ENCODE measurements around the gene EDEM2. TPM values are rescaled to one million over a fixed set of nuclear protein-coding genes. Genes with fewer than 3 reads are reported as not detected.

Gene EDEM2
- total RNA-seq, 1 experiment from 2014 or later = 22.8 TPM

DNA sequence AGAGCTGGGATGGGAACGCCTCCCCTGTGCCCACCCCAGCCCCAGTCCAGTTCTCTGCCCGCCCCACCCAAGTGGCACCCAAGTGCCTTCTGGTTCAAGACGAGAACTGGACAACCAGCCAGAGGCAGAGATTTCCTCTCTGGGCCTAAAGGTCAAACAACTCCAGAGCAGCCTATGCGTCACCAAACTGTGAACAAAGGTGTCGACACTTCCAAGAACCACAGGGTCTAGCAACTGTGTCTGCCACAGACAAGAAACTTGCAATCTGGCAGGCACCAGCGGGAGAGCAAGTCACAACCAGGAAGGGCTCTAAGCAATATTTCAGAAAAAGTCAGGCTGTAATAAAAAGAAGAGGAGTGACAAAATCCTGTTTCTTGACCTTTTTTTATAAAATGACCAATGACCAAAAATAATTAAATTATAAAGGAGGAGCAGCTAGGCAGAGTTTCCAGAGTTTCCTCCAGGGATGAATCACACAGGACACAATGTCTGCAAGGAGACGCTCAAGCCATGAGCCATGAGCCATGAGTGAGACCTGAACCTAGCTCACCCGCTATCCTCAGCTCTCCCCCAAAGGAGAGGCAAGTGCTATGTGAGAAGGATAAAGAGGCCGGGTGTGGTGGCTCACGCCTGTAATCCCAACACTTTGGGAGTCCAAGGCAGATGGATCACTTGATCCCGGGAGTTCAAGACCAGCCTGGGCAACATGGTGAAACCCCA lies 11.1 kb downstream of the EDEM2 start:
- BruUV-seq (replicated peaks) = no TSS peak
- Histone ChIP-seq H3K27ac (ENCODE audit: low read depth, low read length) (no peak overlapping the region), H3K9ac (ENCODE audit: low read length) (no peak overlapping the region), H3K4me3 (replicated peaks in 1 of 2; ENCODE audit: low read depth in 1 of 2, low read length in 2 of 2) (no peak overlapping the region), H3K36me3 (ENCODE audit: control insufficient read depth in 1 of 2, insufficient read depth in 2 of 2, low read length in 2 of 2) (peaks cover 4 to 13% of the 10 kb centered on the region in 2 experiments; a peak in 3 of 4 replicates), H2AFZ (ENCODE audit: low read depth, low read length, poor library complexity, severe bottlenecking) (no peak overlapping the region), H3K4me2 (ENCODE audit: low read length) (no peak overlapping the region), H4K20me1 (ENCODE audit: insufficient read depth) (no peaks in the 10 kb centered on the region), H3K9me2 (ENCODE audit: insufficient read depth) (no peaks in the 10 kb centered on the region), H3K9me3 (ENCODE audit: control insufficient read depth in 1 of 2, insufficient read depth in 1 of 2, low read depth in 1 of 2, low read length in 2 of 2) (no peaks in the 10 kb centered on the region), H3K27me3 (ENCODE audit: insufficient read depth, low read length) (no peaks in the 10 kb centered on the region), H3K79me2 (ENCODE audit: insufficient read depth, low read length) (no peaks in the 10 kb centered on the region), H3K4me1 (ENCODE audit: control insufficient read depth in 1 of 2, insufficient read depth in 2 of 2, low read length in 2 of 2) (no peaks in the 10 kb centered on the region)
- no peak for TF ChIP-seq ELF1 (IDR thresholded peaks at IDR 0.05; ENCODE audit: borderline replicate concordance, low read depth)
- no peak for TF ChIP-seq EGR1 (IDR thresholded peaks at IDR 0.05; ENCODE audit: low read depth)
- TF ChIP-seq SRF (IDR thresholded peaks at IDR 0.05; ENCODE audit: low read depth) = no peak
- no peak for TF ChIP-seq SP1 (IDR thresholded peaks at IDR 0.05; ENCODE audit: low read depth)
- TF ChIP-seq POLR2AphosphoS5 (IDR thresholded peaks at IDR 0.05; ENCODE audit: low read depth, low read length) = no peak
- no peak for TF ChIP-seq JUND (IDR thresholded peaks at IDR 0.05)
- TF ChIP-seq FOSL1 (IDR thresholded peaks at IDR 0.05; ENCODE audit: low read depth) = no peak
- no peak for TF ChIP-seq ZNF274 (IDR thresholded peaks at IDR 0.05; ENCODE audit: low read depth, low read length)
- TF ChIP-seq, protein P1, sequence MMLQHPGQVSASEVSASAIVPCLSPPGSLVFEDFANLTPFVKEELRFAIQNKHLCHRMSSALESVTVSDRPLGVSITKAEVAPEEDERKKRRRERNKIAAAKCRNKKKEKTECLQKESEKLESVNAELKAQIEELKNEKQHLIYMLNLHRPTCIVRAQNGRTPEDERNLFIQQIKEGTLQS (IDR thresholded peaks at IDR 0.05) = no peak
- TF ChIP-seq TCF7L2 (IDR thresholded peaks at IDR 0.05; ENCODE audit: borderline replicate concordance, extremely low read depth, insufficient read depth, insufficient read length) = no peak
- no peak for TF ChIP-seq CBX3 (IDR thresholded peaks at IDR 0.05; ENCODE audit: low read depth)
- POLR2A ChIA-PET = no interaction called here
- RAD21 ChIA-PET (ENCODE audit: low non-redundant PET in 1 of 2, low total read pairs in 2 of 2, uncharacterized antibody in 2 of 2, unreplicated experiment in 2 of 2) = no interaction called here
- intact Hi-C loops (cut with micrococcal nuclease) = no loop called here
- ATAC-seq (no peak), DNase-seq (ENCODE audit: low read depth, low spot score) (no peak)
- CTCF ChIA-PET = interaction anchor here (1.3 kb wide), 1 partner anchor 9 kb away, joined by 5 read pairs; no protein-coding TSS in a partner anchor

DNA sequence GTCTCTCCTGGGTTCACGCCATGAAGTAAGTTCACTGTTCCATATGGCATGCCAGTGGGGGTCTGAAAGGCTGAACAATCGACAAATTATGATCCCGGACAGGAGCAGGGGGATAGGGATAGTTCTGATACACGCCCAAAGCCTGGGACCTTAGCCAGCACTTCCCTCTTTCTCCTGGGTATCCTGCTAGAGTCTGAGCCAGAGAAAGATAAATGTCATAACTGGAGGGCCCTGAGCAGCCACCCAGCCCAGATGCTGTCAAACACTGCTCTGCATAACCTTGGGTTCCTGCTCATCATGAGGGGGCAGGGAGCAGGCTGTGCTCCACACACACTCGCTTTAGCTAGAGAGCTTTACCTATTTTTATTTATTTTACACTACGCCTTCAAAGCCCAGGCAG lies 12.3 kb downstream of the EDEM2 start:
- ATAC-seq (no peak), DNase-seq (ENCODE audit: low read depth, low spot score) (no peak)
- no peaks in the 10 kb centered on the region for H3K9me2 ChIP-seq (ENCODE audit: insufficient read depth)
- TF ChIP-seq CEBPB (IDR thresholded peaks at IDR 0.05; ENCODE audit: low read depth) = no peak
- TF ChIP-seq SIN3A (IDR thresholded peaks at IDR 0.05; ENCODE audit: low read depth) = no peak
- no peak for TF ChIP-seq ZFX (IDR thresholded peaks at IDR 0.05)
- TF ChIP-seq EZH2 (IDR thresholded peaks at IDR 0.05) = no peak
- no peak for TF ChIP-seq EZH2phosphoT487 (IDR thresholded peaks at IDR 0.05; ENCODE audit: borderline replicate concordance)
- TF ChIP-seq SRF (IDR thresholded peaks at IDR 0.05; ENCODE audit: low read depth) = no peak
- no peak for TF ChIP-seq POLR2AphosphoS5 (IDR thresholded peaks at IDR 0.05; ENCODE audit: low read depth, low read length)
- no peak for TF ChIP-seq EGR1 (IDR thresholded peaks at IDR 0.05; ENCODE audit: low read depth)
- H3K79me2 ChIP-seq (ENCODE audit: insufficient read depth, low read length) = no peaks in the 10 kb centered on the region
- no peaks in the 10 kb centered on the region for H3K27me3 ChIP-seq (ENCODE audit: insufficient read depth, low read length)
- ChIA-PET RAD21 (ENCODE audit: low non-redundant PET in 1 of 2, low total read pairs in 2 of 2, uncharacterized antibody in 2 of 2, unreplicated experiment in 2 of 2) (interaction anchor here in 1 of 2 experiments (0.6 kb wide), 1 partner anchor 130 kb away, joined by 3 read pairs; no protein-coding TSS in a partner anchor), CTCF (no interaction called here), POLR2A (no interaction called here)
- intact Hi-C loops (cut with micrococcal nuclease) = no loop called here
- no peak overlapping the region for H3K4me3 ChIP-seq (replicated peaks in 1 of 2; ENCODE audit: low read depth in 1 of 2, low read length in 2 of 2)
- H3K4me1 ChIP-seq (ENCODE audit: control insufficient read depth in 1 of 2, insufficient read depth in 2 of 2, low read length in 2 of 2) = no peaks in the 10 kb centered on the region
- no peak overlapping the region for H3K9ac ChIP-seq (ENCODE audit: low read length)
- no peaks in the 10 kb centered on the region for H3K9me3 ChIP-seq (ENCODE audit: control insufficient read depth in 1 of 2, insufficient read depth in 1 of 2, low read depth in 1 of 2, low read length in 2 of 2)
- no peak overlapping the region for H3K4me2 ChIP-seq (ENCODE audit: low read length)
- no peaks in the 10 kb centered on the region for H4K20me1 ChIP-seq (ENCODE audit: insufficient read depth)
- H2AFZ ChIP-seq (ENCODE audit: low read depth, low read length, poor library complexity, severe bottlenecking) = no peak overlapping the region
- H3K36me3 ChIP-seq (ENCODE audit: control insufficient read depth in 1 of 2, insufficient read depth in 2 of 2, low read length in 2 of 2) = peaks cover 6 to 15% of the 10 kb centered on the region in 2 experiments
- H3K27ac ChIP-seq (ENCODE audit: low read depth, low read length) = no peak overlapping the region
- BruUV-seq (replicated peaks) = no TSS peak

All from HCT116 (cell line).